H9 (cell line): Measurements from ENCODE around the gene CEMIP. TPM values are rescaled to one million over a fixed set of nuclear protein-coding genes. Genes with fewer than 3 reads are reported as not detected.
A peak's percentile ranks its signal among the peaks of the same experiment; 100 is the strongest.

Experiments used
- DNase-seq: peaks from one replicate; pipeline ENCODE4 v3.0.0-alpha.2; 2017
- H2AFZ ChIP-seq: one replicate; pipeline ENCODE4 v1.6.1; 2013; ENCODE audit warnings: mild to moderate bottlenecking, low read length, control low read depth, moderate library complexity
- H2AK5ac ChIP-seq: 2 replicates; pipeline ENCODE4 v1.6.1; 2013; ENCODE audit warnings: low read length, control low read depth, mixed read lengths; ENCODE audit not compliant: insufficient read length
- H2BK120ac ChIP-seq: one replicate; pipeline ENCODE4 v1.6.1; 2013; ENCODE audit warnings: low read depth, mild to moderate bottlenecking, low read length, control low read depth, inconsistent platforms; ENCODE audit not compliant: poor library complexity, severe bottlenecking
- H2BK12ac ChIP-seq: 2 replicates; pipeline ENCODE4 v1.6.1; 2013; ENCODE audit warnings: low read length, control low read depth, mixed read lengths, low read depth; ENCODE audit not compliant: insufficient read length
- H2BK15ac ChIP-seq: 2 replicates; pipeline ENCODE4 v1.6.1; 2013; ENCODE audit warnings: low read depth, low read length, control low read depth
- H2BK20ac ChIP-seq: one replicate; pipeline ENCODE4 v1.6.1; 2013; ENCODE audit warnings: low read depth, mild to moderate bottlenecking, low read length, control low read depth, inconsistent platforms; ENCODE audit not compliant: poor library complexity, severe bottlenecking
- H2BK5ac ChIP-seq: 2 replicates; pipeline ENCODE4 v1.6.1; 2013; ENCODE audit warnings: low read length, control low read depth, mixed read lengths; ENCODE audit not compliant: insufficient read length
- H3K14ac ChIP-seq: 2 replicates; pipeline ENCODE4 v1.6.1; 2013; ENCODE audit warnings: low read length, control low read depth; ENCODE audit not compliant: insufficient read depth
- H3K18ac ChIP-seq: 2 replicates; pipeline ENCODE4 v1.6.1; 2013; ENCODE audit warnings: low read depth, mild to moderate bottlenecking, mixed read lengths, low read length, control low read depth; ENCODE audit not compliant: insufficient read length
- H3K23ac ChIP-seq: 2 replicates; pipeline ENCODE4 v1.6.1; 2013; ENCODE audit warnings: low read length, control low read depth, mixed read lengths, low read depth; ENCODE audit not compliant: insufficient read length
- H3K23me2 ChIP-seq: 2 replicates; pipeline ENCODE4 v1.6.1; 2013; ENCODE audit warnings: low read depth, mild to moderate bottlenecking, mixed read lengths, low read length, control low read depth; ENCODE audit not compliant: insufficient read length, poor library complexity, severe bottlenecking
- H3K27ac ChIP-seq: 2 replicates; pipeline ENCODE4 v1.5.1; 2013; ENCODE audit warnings: low read length, control low read depth, mixed read lengths, low read depth; ENCODE audit not compliant: insufficient read length
- H3K27me3 ChIP-seq: 2 replicates; pipeline ENCODE4 v1.6.1; 2013; ENCODE audit warnings: low read length, control low read depth, inconsistent platforms; ENCODE audit not compliant: insufficient read depth
- H3K4ac ChIP-seq: 2 replicates; pipeline ENCODE4 v1.6.1; 2013; ENCODE audit warnings: low read depth, mild to moderate bottlenecking, control low read depth, inconsistent platforms, low read length, moderate library complexity
- H3K4me1 ChIP-seq: 2 replicates; pipeline ENCODE4 v1.6.1; 2013; ENCODE audit warnings: low read length, control low read depth, inconsistent platforms; ENCODE audit not compliant: insufficient read depth
- H3K4me2 ChIP-seq: 2 replicates; pipeline ENCODE4 v1.6.1; 2013; ENCODE audit warnings: low read length, control low read depth, mixed read lengths; ENCODE audit not compliant: insufficient read length, insufficient read depth
- H3K56ac ChIP-seq: 2 replicates; pipeline ENCODE4 v1.6.1; 2013; ENCODE audit warnings: low read depth, mild to moderate bottlenecking, mixed read lengths, low read length, control low read depth; ENCODE audit not compliant: insufficient read length
- H3K79me1 ChIP-seq: 2 replicates; pipeline ENCODE4 v1.6.1; 2013; ENCODE audit warnings: low read depth, mild to moderate bottlenecking, moderate library complexity, low read length, control low read depth, inconsistent platforms; ENCODE audit not compliant: insufficient read depth, poor library complexity, severe bottlenecking
- H3K79me2 ChIP-seq: 2 replicates; pipeline ENCODE4 v1.6.1; 2013; ENCODE audit warnings: low read length, control low read depth, inconsistent platforms; ENCODE audit not compliant: insufficient read depth
- H3K9ac ChIP-seq: 2 replicates; pipeline ENCODE4 v1.6.1; 2013; ENCODE audit warnings: low read length, control low read depth, mixed read lengths; ENCODE audit not compliant: insufficient read length; ENCODE audit errors: extremely low read depth
- H3K9me3 ChIP-seq: one replicate; pipeline ENCODE4 v1.6.1; 2013; ENCODE audit warnings: low read depth, low read length, inconsistent platforms; ENCODE audit not compliant: control insufficient read depth
- H3T11ph ChIP-seq: one replicate; pipeline ENCODE4 v1.6.1; 2013; ENCODE audit warnings: mild to moderate bottlenecking, low read length, control low read depth, inconsistent platforms
- H4K20me1 ChIP-seq: one replicate; pipeline ENCODE4 v1.6.1; 2013; ENCODE audit not compliant: control insufficient read depth, insufficient read length, insufficient read depth
- H4K5ac ChIP-seq: 2 replicates; pipeline ENCODE4 v1.6.1; 2013; ENCODE audit warnings: low read depth, mild to moderate bottlenecking, mixed read lengths, low read length, control low read depth; ENCODE audit not compliant: insufficient read length
- H4K8ac ChIP-seq: replicated peaks from 2 replicates; pipeline ENCODE4 v1.6.1; 2013; ENCODE audit warnings: low read length, control low read depth, mixed read lengths, low read depth; ENCODE audit not compliant: insufficient read length
- H4K91ac ChIP-seq: 2 replicates; pipeline ENCODE4 v1.6.1; 2013; ENCODE audit warnings: low read depth, mild to moderate bottlenecking, moderate library complexity, mixed read lengths, low read length, control low read depth; ENCODE audit not compliant: insufficient read length
- H3K27ac Mint-ChIP-seq, 3 experiments: 2 replicates in 2 of 3; 3 replicates in 1 of 3; pipeline ENCODE4 v1.8.0; 2020 to 2021; ENCODE audit warnings: mixed read lengths in 3 of 3, mild to moderate bottlenecking in 1 of 3, moderate library complexity in 1 of 3
- H3K27me3 Mint-ChIP-seq: 2 replicates; pipeline ENCODE4 v1.8.0; 2021; ENCODE audit warnings: low read depth, mild to moderate bottlenecking, moderate library complexity, mixed read lengths
- H3K36me3 Mint-ChIP-seq, 3 experiments: 2 replicates in 2 of 3; 3 replicates in 1 of 3; pipeline ENCODE4 v1.8.0; 2020 to 2021; ENCODE audit warnings: low read depth in 3 of 3, mixed read lengths in 3 of 3; ENCODE audit not compliant: insufficient read depth in 1 of 3
- H3K4me1 Mint-ChIP-seq, 2 experiments: 2 replicates each; pipeline ENCODE4 v1.8.0; 2020; ENCODE audit warnings: mixed read lengths in 2 of 2
- H3K4me3 Mint-ChIP-seq, 2 experiments: 2 replicates in 1 of 2; 3 replicates in 1 of 2; pipeline ENCODE4 v1.8.0; 2020 to 2021; ENCODE audit warnings: mild to moderate bottlenecking in 2 of 2, mixed read lengths in 2 of 2, moderate library complexity in 1 of 2
- H3K9me3 Mint-ChIP-seq, 2 experiments: 2 replicates in 1 of 2; 3 replicates in 1 of 2; pipeline ENCODE4 v1.8.0; 2020; ENCODE audit warnings: mild to moderate bottlenecking in 2 of 2, mixed read lengths in 2 of 2, moderate library complexity in 1 of 2
- WGBS: extraction: QIAGEN DNeasy Blood & Tissue Kit; methylation state at CpG from one replicate; pipeline ENCODE4 v1.1.7; 2013; ENCODE audit warnings: missing lambda C conversion rate, low lambda C conversion rate, mixed read lengths; ENCODE audit not compliant: insufficient read length; ENCODE audit errors: extremely low coverage; 5-methylcytosine and 5-hydroxymethylcytosine counted together
- total RNA-seq: library from RNA; stranded (reverse); gene quantifications from 2 replicates; pipeline ENCODE4 v1.2.1, GENCODE V29; 2021
- TF ChIP-seq, protein P1 (sequence below): fragments of 200-600 bp; sonication (generic); conservative IDR thresholded peaks from 3 replicates; pipeline ENCODE4 v1.8.0; 2021; ENCODE audit warnings: antibody characterized with exemption, mild to moderate bottlenecking

The CEMIP gene
- total RNA-seq, 1 experiment from 2014 or later: 0.09 TPM

DNA sequence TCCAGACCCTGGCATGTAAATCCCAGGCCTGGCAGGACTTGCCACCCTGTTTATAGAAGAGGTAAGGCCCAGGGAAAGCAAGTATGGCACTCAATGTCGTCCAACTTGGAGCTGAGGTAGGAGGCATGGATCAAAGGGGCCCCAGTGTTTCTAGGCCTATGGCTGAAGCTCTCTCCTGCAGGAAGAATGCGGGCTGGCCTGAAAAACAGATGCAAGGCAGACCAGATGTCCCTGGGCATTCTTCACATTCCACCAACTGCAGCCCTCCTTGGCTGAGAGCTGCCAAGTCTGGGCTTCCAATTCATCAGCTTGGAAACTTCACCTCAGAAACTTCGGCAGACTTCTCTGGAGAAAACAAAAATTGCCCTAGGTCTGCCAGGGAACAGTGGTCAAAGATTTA, 188.3 kb downstream of the CEMIP start:
- no peaks in the 10 kb centered on the region for H3K9me3 ChIP-seq
- no peaks in the 10 kb centered on the region for H4K20me1 ChIP-seq
- no peak overlapping the region for H2BK5ac ChIP-seq
- H3K4me3 Mint-ChIP-seq: peak overlapping the region in 1 of 2 experiments; percentile 10; a peak in 1 of 5 replicates
- H2BK120ac ChIP-seq: no peak overlapping the region
- peaks cover 22 to 40% (median 38%) of the 10 kb centered on the region in 3 experiments for H3K36me3 Mint-ChIP-seq
- H3K4me2 ChIP-seq: no peak overlapping the region
- TF ChIP-seq, protein P1, sequence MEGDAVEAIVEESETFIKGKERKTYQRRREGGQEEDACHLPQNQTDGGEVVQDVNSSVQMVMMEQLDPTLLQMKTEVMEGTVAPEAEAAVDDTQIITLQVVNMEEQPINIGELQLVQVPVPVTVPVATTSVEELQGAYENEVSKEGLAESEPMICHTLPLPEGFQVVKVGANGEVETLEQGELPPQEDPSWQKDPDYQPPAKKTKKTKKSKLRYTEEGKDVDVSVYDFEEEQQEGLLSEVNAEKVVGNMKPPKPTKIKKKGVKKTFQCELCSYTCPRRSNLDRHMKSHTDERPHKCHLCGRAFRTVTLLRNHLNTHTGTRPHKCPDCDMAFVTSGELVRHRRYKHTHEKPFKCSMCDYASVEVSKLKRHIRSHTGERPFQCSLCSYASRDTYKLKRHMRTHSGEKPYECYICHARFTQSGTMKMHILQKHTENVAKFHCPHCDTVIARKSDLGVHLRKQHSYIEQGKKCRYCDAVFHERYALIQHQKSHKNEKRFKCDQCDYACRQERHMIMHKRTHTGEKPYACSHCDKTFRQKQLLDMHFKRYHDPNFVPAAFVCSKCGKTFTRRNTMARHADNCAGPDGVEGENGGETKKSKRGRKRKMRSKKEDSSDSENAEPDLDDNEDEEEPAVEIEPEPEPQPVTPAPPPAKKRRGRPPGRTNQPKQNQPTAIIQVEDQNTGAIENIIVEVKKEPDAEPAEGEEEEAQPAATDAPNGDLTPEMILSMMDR: no peak
- H3K27me3 Mint-ChIP-seq: no peaks in the 10 kb centered on the region; the same call in 1 of the 2 replicates
- H3K9me3 Mint-ChIP-seq: peaks cover 10 to 16% of the 10 kb centered on the region in 2 experiments
- no peak overlapping the region for H3T11ph ChIP-seq
- no peak overlapping the region for H3K9ac ChIP-seq
- H3K27ac ChIP-seq: no peak overlapping the region
- no peaks in the 10 kb centered on the region for H3K27me3 ChIP-seq
- peak; percentile 91 for DNase-seq
- no peak overlapping the region for H2AFZ ChIP-seq
- H4K91ac ChIP-seq: no peak overlapping the region
- peaks cover 47 to 52% of the 10 kb centered on the region in 2 experiments for H3K4me1 Mint-ChIP-seq
- no peak overlapping the region for H4K5ac ChIP-seq
- H4K8ac ChIP-seq: no peak overlapping the region
- H3K18ac ChIP-seq: no peak overlapping the region
- H3K14ac ChIP-seq: no peak overlapping the region
- no peaks in the 10 kb centered on the region for H3K79me1 ChIP-seq
- H3K4ac ChIP-seq: no peak overlapping the region
- WGBS: no CpG with 5 or more reads among the region's 3 CpGs
- H3K23ac ChIP-seq: no peak overlapping the region
- H3K23me2 ChIP-seq: no peaks in the 10 kb centered on the region
- H2BK12ac ChIP-seq: no peak overlapping the region
- H2BK15ac ChIP-seq: no peak overlapping the region
- no peaks in the 10 kb centered on the region for H3K79me2 ChIP-seq
- no peak overlapping the region for H2BK20ac ChIP-seq
- H2AK5ac ChIP-seq: no peak overlapping the region
- H3K27ac Mint-ChIP-seq: peak overlapping the region in 2 of 3 experiments; percentile 39 to 96; a peak in 5 of 7 replicates
- no peak overlapping the region for H3K56ac ChIP-seq
- H3K4me1 ChIP-seq: peaks cover 17% of the 10 kb centered on the region
